Kidney (tissue), 14 donors: ENCODE data around the gene CD58. TPM values are rescaled to one million over a fixed set of nuclear protein-coding genes. Genes with fewer than 3 reads are reported as not detected.

ENCODE experiments used
- DNase-seq, 5 donors: peaks; one replicate each; pipeline ENCODE4 v3.0.0-alpha.2; 2013 to 2020
- FAIRE-seq: peaks from 2 replicates; lab custom pipeline; 2012; peaks lifted over from hg19 to GRCh38; lab: Jason Lieb, UNC
- H3K27ac ChIP-seq, 2 donors: one replicate each; pipeline ENCODE4 v1.7.0; 2013; ENCODE audit warnings: low read depth in 2 of 2, low read length in 2 of 2, inconsistent platforms in 1 of 2
- H3K27me3 ChIP-seq: one replicate; pipeline ENCODE4 v1.7.1; 2013; ENCODE audit warnings: low read length, inconsistent platforms; ENCODE audit not compliant: control insufficient read depth, insufficient read depth
- H3K36me3 ChIP-seq, 3 donors: one replicate each; pipeline versions ENCODE4 v1.7.0 to v1.7.1; 2013; ENCODE audit warnings: low read length in 3 of 3, control low read depth in 1 of 3, inconsistent platforms in 1 of 3; ENCODE audit not compliant: insufficient read depth in 3 of 3, control insufficient read depth in 2 of 3
- H3K4me1 ChIP-seq, 3 donors: one replicate each; pipeline versions ENCODE4 v1.7.0 to v1.7.1; 2013; ENCODE audit warnings: low read length in 3 of 3, inconsistent platforms in 1 of 3, low read depth in 1 of 3; ENCODE audit not compliant: control insufficient read depth in 2 of 3, insufficient read depth in 2 of 3
- H3K4me3 ChIP-seq, 3 donors: one replicate each; pipeline versions ENCODE4 v1.7.0 to v1.8.1; 2013; ENCODE audit warnings: low read length in 3 of 3, control low read depth in 1 of 3, inconsistent platforms in 1 of 3
- H3K9ac ChIP-seq, 3 donors: one replicate each; pipeline versions ENCODE4 v1.7.0 to v1.7.1; 2013; ENCODE audit warnings: low read length in 3 of 3, control low read depth in 1 of 3, inconsistent platforms in 1 of 3
- H3K9me3 ChIP-seq, 3 donors: one replicate each; pipeline versions ENCODE4 v1.7.0 to v1.7.1; 2013; ENCODE audit warnings: low read length in 3 of 3, control low read depth in 1 of 3, inconsistent platforms in 1 of 3; ENCODE audit not compliant: control insufficient read depth in 2 of 3, insufficient read depth in 1 of 3
- intact Hi-C: fragments of 100-400 bp; cut with DNase I; formaldehyde crosslinking; loops from one replicate; pipeline ENCODE4 v1.11.1; 2022
- polyA plus RNA-seq: library from polyadenylated mRNA; stranded (reverse); fragments of 350-450 nt; fragmentation: Illumina TruSeq; extraction: RNeasy Lipid Tissue Mini Kit (QIAGEN cat#74804); gene quantifications from one replicate; pipeline ENCODE4 v1.2.3, GENCODE V29; 2014; ENCODE audit warnings: low read depth, low replicate concordance; ENCODE audit not compliant: insufficient read depth
- total RNA-seq: library from RNA; stranded (reverse); fragmentation: NEBNext Ultra II Directional; extraction: Animal tissue kit (Norgen Biotek cat#: 25700); gene quantifications from one replicate; pipeline ENCODE4 v1.2.1, GENCODE V29; 2021
- TF ChIP-seq, protein P1 (sequence below): IDR thresholded peaks from 3 replicates; pipeline ENCODE4 v1.5.1; 2012; ENCODE audit warnings: mild to moderate bottlenecking, moderate library complexity, borderline replicate concordance; ENCODE audit not compliant: insufficient read depth; ENCODE audit errors: extremely low read depth
- donor health status: control.
- donor health status: control.
- donor health status: control.
- donor health status: control.
- donor health status: control.
- donor health status: DM: yes; HTN: yes; CAD: no.
- donor health status: Normal renal cell carcinoma (clear cell type).

The CD58 gene
- total and polyA plus RNA-seq, 2 donors from 2014 or later, result 27.4 to 36.6 TPM

DNA sequence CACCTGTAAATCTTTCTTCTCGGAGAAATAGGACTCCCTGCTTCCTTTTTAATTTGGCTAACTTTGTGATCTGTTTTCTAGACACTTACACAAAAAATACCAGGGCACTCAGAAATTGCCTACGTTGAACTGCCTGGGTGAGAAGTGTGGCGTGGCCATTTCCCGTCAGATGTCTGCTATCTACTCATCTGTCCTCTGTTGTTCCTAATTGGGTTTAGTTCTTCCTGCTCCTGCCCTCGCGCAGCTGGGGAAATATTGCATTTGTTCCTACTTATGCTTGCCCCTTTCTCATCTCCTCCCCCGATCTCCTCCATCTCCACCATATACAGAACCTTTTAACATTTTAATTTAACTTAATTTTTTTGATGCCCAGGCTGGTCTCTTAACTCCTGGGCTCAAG, 55.1 kb downstream of the CD58 start:
- Histone ChIP-seq H3K4me3 (no peak overlapping the region), H3K9me3 (no peaks in the 10 kb centered on the region), H3K4me1 (no peaks in the 10 kb centered on the region), H3K27ac (no peak overlapping the region), H3K9ac (no peak overlapping the region), H3K36me3 (peaks cover 0 to 4% (median 0%) of the 10 kb centered on the region in 3 donors), H3K27me3 (no peaks in the 10 kb centered on the region)
- no peak for FAIRE-seq
- TF ChIP-seq, protein P1, sequence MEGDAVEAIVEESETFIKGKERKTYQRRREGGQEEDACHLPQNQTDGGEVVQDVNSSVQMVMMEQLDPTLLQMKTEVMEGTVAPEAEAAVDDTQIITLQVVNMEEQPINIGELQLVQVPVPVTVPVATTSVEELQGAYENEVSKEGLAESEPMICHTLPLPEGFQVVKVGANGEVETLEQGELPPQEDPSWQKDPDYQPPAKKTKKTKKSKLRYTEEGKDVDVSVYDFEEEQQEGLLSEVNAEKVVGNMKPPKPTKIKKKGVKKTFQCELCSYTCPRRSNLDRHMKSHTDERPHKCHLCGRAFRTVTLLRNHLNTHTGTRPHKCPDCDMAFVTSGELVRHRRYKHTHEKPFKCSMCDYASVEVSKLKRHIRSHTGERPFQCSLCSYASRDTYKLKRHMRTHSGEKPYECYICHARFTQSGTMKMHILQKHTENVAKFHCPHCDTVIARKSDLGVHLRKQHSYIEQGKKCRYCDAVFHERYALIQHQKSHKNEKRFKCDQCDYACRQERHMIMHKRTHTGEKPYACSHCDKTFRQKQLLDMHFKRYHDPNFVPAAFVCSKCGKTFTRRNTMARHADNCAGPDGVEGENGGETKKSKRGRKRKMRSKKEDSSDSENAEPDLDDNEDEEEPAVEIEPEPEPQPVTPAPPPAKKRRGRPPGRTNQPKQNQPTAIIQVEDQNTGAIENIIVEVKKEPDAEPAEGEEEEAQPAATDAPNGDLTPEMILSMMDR, result no peak
- intact Hi-C loops, result no loop called here
- no peak for DNase-seq

GRCh38 chr1:116514708-116515525, 55.9 kb downstream of the CD58 start:
- H3K4me3 ChIP-seq, result no peak overlapping the region
- FAIRE-seq (no peak), DNase-seq (peak in 1 of 5 donors; percentile 28)
- no peaks in the 10 kb centered on the region for H3K27me3 ChIP-seq
- no peak overlapping the region for H3K27ac ChIP-seq
- TF ChIP-seq, protein P1, result no peak
- H3K4me1 ChIP-seq, result no peaks in the 10 kb centered on the region
- no peaks in the 10 kb centered on the region for H3K9me3 ChIP-seq
- H3K36me3 ChIP-seq, result peaks cover 0 to 4% (median 0%) of the 10 kb centered on the region in 3 donors
- H3K9ac ChIP-seq, result no peak overlapping the region
- intact Hi-C loops, result no loop called here

DNA sequence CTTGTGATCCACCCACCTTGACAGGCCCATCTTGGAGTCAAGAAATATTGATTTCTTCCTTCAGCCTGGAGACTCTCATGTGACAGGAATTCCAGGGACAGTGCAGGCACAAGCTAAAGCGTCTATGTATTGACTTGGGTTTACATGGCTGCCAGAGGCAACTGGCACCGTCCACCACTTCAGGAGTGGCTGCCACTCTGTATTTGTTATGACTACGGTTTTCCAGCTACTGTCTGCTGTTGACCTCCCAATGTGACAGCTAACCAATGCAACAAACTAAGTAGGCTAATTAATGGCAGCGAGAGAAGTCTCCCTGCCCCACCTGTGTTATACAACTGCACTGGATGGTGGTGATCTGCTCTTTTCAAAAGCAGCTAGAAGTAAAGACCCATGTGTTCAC, 56.9 kb downstream of the CD58 start:
- Histone ChIP-seq H3K4me1 (no peaks in the 10 kb centered on the region), H3K4me3 (no peak overlapping the region), H3K27me3 (no peaks in the 10 kb centered on the region), H3K9me3 (no peaks in the 10 kb centered on the region), H3K9ac (no peak overlapping the region), H3K36me3 (peaks cover 0 to 2% (median 0%) of the 10 kb centered on the region in 3 donors), H3K27ac (no peak overlapping the region)
- intact Hi-C loops, result no loop called here
- no peak for FAIRE-seq
- TF ChIP-seq, protein P1, result no peak
- DNase-seq, result no peak
